HG02610 (cell line): Measurements from ENCODE around the gene RNPS1.
A peak's percentile ranks its signal among the peaks of the same experiment; 100 is the strongest.

Experiments used
- ATAC-seq: cut with Tn5 transposase; IDR thresholded peaks from one replicate; pipeline ENCODE4 v1.9.1; 2021; ENCODE audit warnings: mild to moderate bottlenecking, moderate library complexity; ENCODE audit not compliant: unreplicated experiment

The RNPS1 gene

DNA sequence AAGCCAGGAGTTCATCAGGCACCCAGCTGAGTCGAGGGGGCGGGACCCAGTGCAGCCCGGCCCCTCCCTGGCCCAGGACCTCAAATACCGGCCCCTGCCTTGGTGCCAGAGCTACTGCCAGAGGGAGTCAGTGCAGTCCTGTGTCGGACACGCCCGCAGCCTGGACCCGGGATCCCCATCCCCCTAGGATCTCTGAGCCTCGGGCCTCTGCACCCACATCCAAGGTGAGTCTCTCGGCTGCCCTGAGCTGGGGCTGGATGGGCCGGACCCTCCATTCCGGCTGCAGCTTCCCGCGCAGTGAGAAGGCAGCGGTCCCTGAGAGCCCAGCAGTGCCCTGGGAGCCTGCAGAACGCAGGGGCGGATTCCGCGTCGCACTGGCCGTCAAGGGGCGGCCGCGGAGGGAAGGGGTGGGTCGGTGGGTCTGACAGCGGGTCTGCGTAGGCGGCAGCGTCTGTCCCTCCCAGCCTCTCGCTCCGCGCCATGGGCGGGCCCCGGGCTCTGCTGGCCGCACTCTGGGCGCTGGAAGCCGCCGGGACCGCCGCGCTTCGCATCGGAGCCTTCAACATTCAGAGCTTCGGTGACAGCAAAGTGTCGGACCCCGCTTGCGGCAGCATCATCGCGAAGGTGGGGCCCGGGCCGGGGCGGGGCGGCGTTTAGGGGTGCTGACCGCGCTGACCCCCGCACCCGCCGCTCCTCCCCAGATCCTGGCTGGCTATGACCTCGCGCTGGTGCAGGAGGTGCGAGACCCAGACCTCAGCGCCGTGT lies 31.4 kb downstream of the RNPS1 start, which contains the start of gene DNASE1L2:
Gene DNASE1L2 (plus strand): TSS at position 108 of the 765 bp plus-strand sequence. CDS start 373 bp downstream, at position 481.
- no peak for ATAC-seq

- no peak for ATAC-seq
Observed at GRCh38 chr16:2235695-2236336, 32.1 kb downstream of the RNPS1 start.

GRCh38 chr16:2235234-2235651 lies 32.7 kb downstream of the RNPS1 start:
- ATAC-seq, result no peak

GRCh38 chr16:2234813-2235170 lies 33.1 kb downstream of the RNPS1 start:
- no peak for ATAC-seq

DNA sequence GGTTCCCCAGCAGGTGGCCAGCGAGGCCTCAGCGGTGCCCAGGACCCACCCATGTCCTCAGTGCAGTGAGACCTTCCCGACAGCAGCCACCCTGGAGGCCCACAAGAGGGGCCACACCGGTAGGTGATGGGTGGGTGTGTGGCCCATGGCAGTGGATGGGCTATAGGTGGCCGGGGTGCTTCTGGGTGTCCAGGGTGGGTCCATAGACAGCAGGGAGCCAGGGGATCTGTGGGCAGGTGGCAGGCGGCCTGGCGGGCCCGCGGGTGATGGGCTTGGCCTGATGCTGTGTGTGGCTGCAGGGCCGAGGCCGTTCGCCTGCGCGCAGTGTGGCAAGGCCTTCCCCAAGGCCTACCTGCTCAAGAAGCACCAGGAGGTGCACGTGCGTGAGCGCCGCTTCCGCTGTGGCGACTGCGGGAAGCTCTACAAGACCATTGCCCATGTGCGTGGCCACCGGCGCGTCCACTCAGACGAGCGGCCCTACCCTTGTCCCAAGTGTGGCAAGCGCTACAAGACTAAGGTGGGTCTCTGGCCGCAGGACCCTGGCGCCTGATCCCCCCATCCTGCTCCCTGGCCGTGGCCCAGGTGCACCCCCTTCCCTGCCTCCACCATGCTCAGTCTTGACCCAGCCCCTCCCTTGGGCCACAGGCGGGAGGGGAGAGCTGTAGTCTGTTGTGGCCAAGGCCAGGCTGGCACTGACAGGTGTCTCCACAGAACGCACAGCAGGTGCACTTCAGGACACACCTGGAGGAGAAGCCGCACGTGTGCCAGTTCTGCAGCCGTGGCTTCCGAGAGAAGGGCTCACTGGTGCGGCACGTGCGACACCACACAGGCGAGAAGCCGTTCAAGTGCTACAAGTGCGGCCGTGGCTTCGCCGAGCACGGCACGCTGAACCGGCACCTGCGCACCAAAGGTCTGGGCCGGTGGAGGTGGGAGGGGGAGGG lies 33.8 kb downstream of the RNPS1 start:
- ATAC-seq, result no peak

GRCh38 chr16:2233046-2233775 lies 34.7 kb downstream of the RNPS1 start:
- no peak for ATAC-seq

DNA sequence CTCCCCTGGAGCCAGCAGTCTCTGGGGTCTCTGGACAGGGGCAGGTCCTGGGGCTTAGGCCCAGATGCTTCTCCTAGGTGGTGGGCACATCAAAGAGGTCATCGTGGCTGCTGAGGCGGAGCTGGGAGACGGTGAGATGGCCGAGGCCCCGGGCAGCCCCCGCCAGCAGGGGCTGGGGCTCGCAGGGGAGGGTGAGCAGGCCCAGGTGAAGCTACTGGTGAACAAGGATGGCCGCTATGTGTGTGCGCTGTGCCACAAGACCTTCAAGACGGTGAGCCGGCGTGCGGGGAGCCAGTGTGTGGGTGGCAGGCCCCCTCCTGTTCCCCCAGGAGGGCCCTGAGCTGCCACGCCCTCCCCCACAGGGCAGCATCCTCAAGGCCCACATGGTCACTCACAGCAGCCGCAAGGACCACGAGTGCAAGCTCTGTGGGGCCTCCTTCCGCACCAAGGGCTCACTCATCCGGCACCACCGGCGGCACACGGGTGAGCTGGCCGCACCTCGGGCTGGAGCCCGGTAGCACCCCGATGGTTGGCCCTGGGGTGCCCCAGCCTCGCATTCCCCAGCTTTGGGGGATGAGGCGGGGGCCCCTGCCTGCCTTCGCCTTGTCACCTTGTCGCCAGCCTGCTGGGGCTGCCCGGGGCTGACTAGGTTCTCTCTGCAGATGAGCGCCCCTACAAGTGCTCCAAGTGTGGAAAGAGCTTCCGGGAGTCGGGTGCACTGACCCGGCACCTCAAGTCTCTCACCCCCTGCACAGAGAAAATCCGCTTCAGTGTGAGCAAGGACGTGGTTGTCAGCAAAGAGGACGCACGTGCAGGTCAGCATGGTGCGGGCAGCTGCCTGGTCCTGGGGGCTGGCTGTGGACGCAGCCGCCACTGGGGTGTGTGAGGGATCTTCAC lies 35.6 kb downstream of the RNPS1 start:
- no peak for ATAC-seq

- ATAC-seq, result no peak
Observed at GRCh38 chr16:2231016-2231931, 36.7 kb downstream of the RNPS1 start.

- ATAC-seq, result no peak
Observed at GRCh38 chr16:2230376-2230775, 37.5 kb downstream of the RNPS1 start.

DNA sequence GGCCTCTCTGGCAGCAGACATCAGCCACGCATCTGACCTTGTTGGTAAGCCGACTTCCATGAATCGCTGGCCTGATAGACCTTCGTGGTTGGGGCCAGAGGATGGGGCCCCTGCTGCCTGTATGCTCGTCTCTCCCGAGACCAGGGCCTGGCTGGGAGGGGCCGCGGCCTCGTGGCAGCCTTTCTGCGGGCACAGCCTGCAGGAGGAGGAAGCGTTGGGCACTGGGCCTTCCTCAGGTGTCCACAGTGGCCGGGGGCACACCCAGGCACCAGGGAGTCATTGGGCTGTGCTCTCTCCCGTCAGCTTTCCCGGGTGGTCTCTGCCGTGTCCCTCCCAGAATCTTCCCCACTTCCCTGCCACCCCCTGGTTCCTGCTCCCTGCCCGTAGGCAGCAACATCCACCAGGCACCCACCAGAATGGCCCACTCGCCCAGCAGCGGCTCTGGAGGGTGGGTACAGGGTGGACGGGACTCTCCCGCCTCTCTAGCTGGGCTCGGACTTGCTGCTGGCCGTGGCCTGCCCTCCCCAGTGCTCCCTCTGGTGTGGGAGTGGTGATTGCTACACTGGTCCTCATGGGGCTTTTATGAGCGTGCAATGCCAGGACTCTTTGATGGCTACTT lies 38.2 kb downstream of the RNPS1 start:
- ATAC-seq, result no peak

- ATAC-seq, result no peak
Observed at GRCh38 chr16:2229091-2229490, 38.8 kb downstream of the RNPS1 start.

GRCh38 chr16:2228161-2228824 lies 39.6 kb downstream of the RNPS1 start:
- no peak for ATAC-seq

- no peak for ATAC-seq
Observed at GRCh38 chr16:2226918-2227317, 41.0 kb downstream of the RNPS1 start.

DNA sequence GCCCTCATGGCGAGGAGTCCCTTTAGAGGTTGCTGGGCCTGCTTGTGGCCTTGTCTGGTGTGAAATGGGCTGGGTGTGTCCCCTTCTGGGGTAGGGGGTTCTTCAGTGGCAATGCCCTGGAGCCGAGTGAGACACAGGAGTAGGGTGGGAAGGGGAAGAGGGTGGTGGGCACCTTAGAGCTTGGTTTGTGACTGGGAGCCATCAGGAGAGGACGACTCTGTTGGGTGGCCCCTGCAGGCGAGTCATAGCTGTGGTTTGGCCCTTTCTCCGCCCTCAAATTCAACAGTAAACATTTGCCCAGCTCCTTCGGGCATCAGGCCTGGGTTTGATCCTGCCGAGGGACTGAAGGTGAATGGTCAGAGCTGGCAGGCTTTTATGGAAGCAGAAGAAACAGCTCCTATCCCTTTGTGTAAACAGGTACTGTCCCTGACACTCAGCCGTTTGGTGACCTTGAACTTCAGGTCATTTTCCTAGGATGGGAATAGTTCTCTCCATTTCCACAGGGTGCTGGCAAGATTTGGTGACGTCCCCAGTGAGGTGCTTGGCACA lies 41.6 kb downstream of the RNPS1 start:
- ATAC-seq, result no peak

- ATAC-seq, result peak; percentile 8
Observed at GRCh38 chr16:2223942-2224486, 43.9 kb downstream of the RNPS1 start.

DNA sequence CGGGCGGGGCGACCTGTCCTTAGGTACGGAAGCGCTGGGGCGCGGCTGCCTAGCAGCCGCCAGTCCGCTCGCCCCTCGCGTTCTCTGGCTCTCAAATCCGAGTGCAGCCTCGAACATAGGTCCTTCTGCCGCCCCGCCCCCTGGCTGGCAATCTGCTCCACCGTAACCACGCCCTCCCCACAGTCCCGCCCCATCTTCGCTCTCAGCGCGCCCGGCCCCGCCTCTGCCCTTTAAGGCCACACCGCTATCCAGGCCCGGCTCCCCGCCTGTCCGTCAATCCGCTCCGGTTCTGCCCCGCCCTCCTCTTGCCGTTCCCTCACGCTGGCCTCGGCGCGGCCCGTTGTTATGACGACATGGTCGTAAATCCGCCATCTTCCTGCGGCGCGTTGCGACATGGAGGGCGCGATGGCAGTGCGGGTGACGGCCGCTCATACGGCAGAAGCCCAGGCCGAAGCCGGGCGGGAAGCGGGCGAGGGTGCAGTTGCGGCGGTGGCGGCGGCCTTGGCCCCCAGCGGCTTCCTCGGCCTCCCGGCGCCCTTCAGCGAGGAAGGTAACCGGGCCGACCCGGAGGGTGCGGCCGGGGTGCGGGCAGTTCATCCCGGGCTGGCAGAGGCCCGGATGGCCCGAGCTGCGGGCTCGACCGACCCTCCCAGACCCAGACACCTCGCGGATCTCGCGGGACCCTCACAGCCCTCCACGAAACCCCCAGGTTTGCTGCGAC lies 44.5 kb downstream of the RNPS1 start, which contains the start of gene E4F1:
Gene E4F1 (plus strand): TSS at position 371 of the 721 bp plus-strand sequence. CDS start 23 bp downstream, at position 394.
- ATAC-seq, result peak; percentile 95
